Colonic mucosa (tissue), 4 donors: ENCODE measurements around the gene PSMF1. TPM values are rescaled to one million over a fixed set of nuclear protein-coding genes. Genes with fewer than 3 reads are reported as not detected.

Source experiments
- DNase-seq: peaks from one replicate; pipeline ENCODE4 v3.0.0-alpha.2; 2020
- H3K27ac ChIP-seq: fragments of 200-600 bp; one replicate; pipeline ENCODE4 v1.8.0; 2021
- H3K27me3 ChIP-seq: fragments of 200-600 bp; one replicate; pipeline ENCODE4 v1.8.0; 2021
- H3K36me3 ChIP-seq: fragments of 200-600 bp; one replicate; pipeline ENCODE4 v1.8.0; 2021
- H3K4me1 ChIP-seq: fragments of 200-600 bp; one replicate; pipeline ENCODE4 v1.8.0; 2021; ENCODE audit warnings: mild to moderate bottlenecking
- H3K4me3 ChIP-seq: fragments of 200-600 bp; one replicate; pipeline ENCODE4 v1.8.0; 2021
- H3K9ac ChIP-seq, 2 donors: one replicate each; pipeline ENCODE4 v1.7.0; 2013; ENCODE audit warnings: control low read depth in 2 of 2, low read depth in 2 of 2, low read length in 2 of 2
- H3K9me3 ChIP-seq: fragments of 200-600 bp; one replicate; pipeline ENCODE4 v1.8.0; 2021
- CTCF ChIP-seq: fragments of 200-600 bp; IDR thresholded peaks from one replicate; pipeline ENCODE4 v1.8.0; 2022; ENCODE audit warnings: antibody characterized with exemption, mild to moderate bottlenecking
- intact Hi-C: fragments of 100-400 bp; cut with DNase I; formaldehyde crosslinking; loops from one replicate; pipeline ENCODE4 v1.14.1; 2022
- total RNA-seq, 2 donors: library from RNA; stranded (reverse); fragmentation: NEBNext Ultra II Directional in 1 of 2; extraction: Animal tissue kit (Norgen Biotek cat#: 25700) in 1 of 2; gene quantifications; one replicate each; pipeline ENCODE4 v1.2.1, GENCODE V29; 2021
- donor health status: healthy.
- donor health status: DM: no; HTN: no; CAD: no.
- donor health status: DM: no; HTN: no; CAD: no.

PSMF1 gene
- total RNA-seq, 2 donors from 2014 or later, result 138 to 163 TPM

- no peak for TF ChIP-seq CTCF
- intact Hi-C loops, result no loop called here
- Histone ChIP-seq H3K27ac (no peak overlapping the region), H3K4me3 (no peak overlapping the region), H3K27me3 (no peaks in the 10 kb centered on the region), H3K4me1 (no peaks in the 10 kb centered on the region), H3K9me3 (no peaks in the 10 kb centered on the region), H3K36me3 (peaks cover 20% of the 10 kb centered on the region), H3K9ac (no peak overlapping the region)
- DNase-seq, result no peak
Observed at GRCh38 chr20:1169224-1169623, 50.8 kb downstream of the PSMF1 start.

DNA sequence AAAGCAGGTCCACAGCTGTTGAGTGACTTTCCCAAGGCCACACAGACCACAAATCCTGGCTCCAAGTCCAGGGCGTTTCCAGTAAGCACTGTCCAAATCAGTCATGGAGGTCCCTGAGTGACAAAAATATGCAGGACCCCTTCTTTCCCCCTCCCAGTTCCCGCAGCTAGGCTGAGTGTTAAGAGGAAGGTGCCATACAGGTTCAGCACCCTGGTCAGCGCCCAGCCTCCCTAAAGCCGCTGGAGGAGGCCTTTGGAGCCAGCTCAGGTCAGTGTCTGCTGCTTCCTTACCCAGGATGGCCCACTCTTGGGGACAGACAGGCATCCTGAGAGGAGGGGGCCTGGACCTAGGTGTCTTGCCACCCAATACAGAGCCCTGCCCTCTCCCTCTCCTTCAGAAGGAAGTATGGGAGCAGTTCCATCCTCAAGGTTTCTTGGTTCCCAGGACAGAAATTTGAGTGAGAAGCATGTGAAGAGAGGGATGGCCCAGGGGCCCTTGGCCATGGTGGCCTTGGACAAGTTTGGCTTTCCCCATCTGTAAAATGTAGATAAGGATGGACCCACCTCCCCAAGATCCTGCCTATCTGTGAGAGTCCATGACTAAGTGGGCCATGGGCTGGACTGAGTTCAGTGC, 53.2 kb downstream of the PSMF1 start:
- peaks cover 11% of the 10 kb centered on the region for H3K36me3 ChIP-seq
- H3K4me3 ChIP-seq, result no peak overlapping the region
- intact Hi-C loops, result no loop called here

DNA sequence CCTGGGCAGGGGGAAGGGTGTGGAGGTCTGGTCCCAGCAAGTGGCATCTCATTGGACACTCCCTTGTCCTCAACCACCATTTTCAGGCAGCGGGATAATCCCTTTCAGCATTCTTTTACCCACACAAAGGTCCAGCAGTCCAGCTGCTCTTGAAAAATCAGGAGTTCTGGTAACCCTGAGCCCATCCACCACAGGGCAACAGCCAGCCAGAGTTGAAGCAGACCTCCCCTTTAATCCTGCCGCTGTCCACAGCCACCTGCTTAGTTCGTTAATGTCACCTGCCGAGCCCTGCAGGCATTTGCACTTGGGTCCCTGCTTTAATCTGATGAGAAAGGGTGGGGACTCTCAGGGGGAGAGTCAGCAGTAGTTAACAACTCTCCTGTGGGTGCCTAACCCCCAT, 55.3 kb downstream of the PSMF1 start:
- Histone ChIP-seq H3K36me3 (peaks cover 11% of the 10 kb centered on the region), H3K4me1 (no peaks in the 10 kb centered on the region), H3K9me3 (no peaks in the 10 kb centered on the region), H3K4me3 (no peak overlapping the region), H3K9ac (no peak overlapping the region), H3K27ac (no peak overlapping the region), H3K27me3 (no peaks in the 10 kb centered on the region)
- no peak for DNase-seq
- intact Hi-C loops, result no loop called here
- no peak for TF ChIP-seq CTCF

More for the DNA sequence above, 53.2 kb downstream of the PSMF1 start:
- DNase-seq, result no peak
- no peaks in the 10 kb centered on the region for H3K27me3 ChIP-seq
- TF ChIP-seq CTCF, result no peak
- H3K9me3 ChIP-seq, result no peaks in the 10 kb centered on the region
- H3K9ac ChIP-seq, result no peak overlapping the region
- no peaks in the 10 kb centered on the region for H3K4me1 ChIP-seq
- H3K27ac ChIP-seq, result no peak overlapping the region

DNA sequence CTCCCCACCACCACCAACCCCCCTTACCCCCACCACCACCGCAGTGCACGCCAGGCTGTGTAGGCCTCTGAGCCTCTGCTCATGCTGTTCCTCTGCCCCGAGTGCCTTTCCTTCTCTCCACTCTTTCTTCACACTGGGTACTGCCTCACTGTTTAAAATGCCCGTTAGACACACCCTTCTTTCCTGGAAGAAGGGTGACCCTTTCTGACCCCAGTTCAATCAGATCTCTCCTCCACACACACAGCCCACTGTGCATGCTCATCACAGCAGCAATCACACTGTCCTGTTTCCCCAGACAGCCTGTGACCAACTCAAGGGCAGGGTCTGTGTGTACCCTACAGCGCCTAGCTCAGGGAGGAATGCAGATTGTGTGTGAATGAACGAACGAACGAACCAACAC, 56.4 kb downstream of the PSMF1 start:
- H3K9ac ChIP-seq, result no peak overlapping the region
- TF ChIP-seq CTCF, result no peak
- peaks cover 11% of the 10 kb centered on the region for H3K36me3 ChIP-seq
- no peaks in the 10 kb centered on the region for H3K9me3 ChIP-seq
- no peaks in the 10 kb centered on the region for H3K27me3 ChIP-seq
- no peak for DNase-seq
- H3K4me3 ChIP-seq, result no peak overlapping the region
- no peak overlapping the region for H3K27ac ChIP-seq
- intact Hi-C loops, result no loop called here
- H3K4me1 ChIP-seq, result no peaks in the 10 kb centered on the region

GRCh38 chr20:1177680-1178079, 59.3 kb downstream of the PSMF1 start:
- no peaks in the 10 kb centered on the region for H3K4me1 ChIP-seq
- no peak overlapping the region for H3K9ac ChIP-seq
- no peak for TF ChIP-seq CTCF
- no peaks in the 10 kb centered on the region for H3K27me3 ChIP-seq
- H3K27ac ChIP-seq, result no peak overlapping the region
- intact Hi-C loops, result no loop called here
- DNase-seq, result no peak
- no peaks in the 10 kb centered on the region for H3K36me3 ChIP-seq
- H3K4me3 ChIP-seq, result no peak overlapping the region
- no peaks in the 10 kb centered on the region for H3K9me3 ChIP-seq
